A549 (cell line): ENCODE measurements around the gene CCDC18. TPM values are rescaled to one million over a fixed set of nuclear protein-coding genes. Genes with fewer than 3 reads are reported as not detected.

Source experiments
- ATAC-seq, 2 experiments: fragments of 200-7000 bp in 1 of 2; fragments of >200 bp in 1 of 2; cut with Nextera tagmentation in 1 of 2; cut with Tn5 transposase in 1 of 2; 3 replicates each; pipeline versions ENCODE4 v1.8.0 to v1.9.1; 2018 to 2020; ENCODE audit warnings: mild to moderate bottlenecking in 1 of 2, moderate library complexity in 1 of 2
- CTCF ChIA-PET: fragments of 300-600 bp; sonication (Branson Sonifier 250); formaldehyde crosslinking; extraction: SDS; loops from one replicate; lab custom pipeline; 2021; ENCODE audit warnings: antibody characterized with exemption, inconsistent platforms; lab: Yijun Ruan, JAX
- POLR2A ChIA-PET: fragments of 350-600 bp; formaldehyde crosslinking; extraction: SDS; loops from one replicate; lab custom pipeline; 2021; ENCODE audit warnings: antibody characterized with exemption, inconsistent platforms; lab: Yijun Ruan, JAX
- DNase-seq, 2 experiments: peaks; one replicate each; pipeline versions ENCODE4 v3.0.0 to v3.0.0-alpha.2; 2011 to 2016; ENCODE audit warnings: low read depth in 1 of 2, low spot score in 1 of 2
- FAIRE-seq: peaks from 2 replicates; lab custom pipeline; 2011; peaks lifted over from hg19 to GRCh38; lab: Jason Lieb, UNC
- H3K27ac ChIP-seq, 2 experiments: fragments of >200 bp; sonication (Bioruptor Twin); formaldehyde crosslinking; 3 replicates each; pipeline ENCODE4 v1.5.1; 2016 to 2017
- H3K4me1 ChIP-seq: fragments of >200 bp; sonication (Bioruptor Twin); formaldehyde crosslinking; 3 replicates; pipeline ENCODE4 v1.6.1; 2016
- H3K4me2 ChIP-seq: fragments of >200 bp; sonication (Bioruptor Twin); formaldehyde crosslinking; 3 replicates; pipeline ENCODE4 v1.6.1; 2016
- H3K4me3 ChIP-seq: fragments of >200 bp; sonication (Bioruptor Twin); formaldehyde crosslinking; 3 replicates; pipeline ENCODE4 v1.5.1; 2016
- H3K9me3 ChIP-seq: fragments of >200 bp; sonication (Bioruptor Twin); formaldehyde crosslinking; 3 replicates; pipeline ENCODE4 v1.6.1; 2016
- BHLHE40 ChIP-seq: IDR thresholded peaks from 2 replicates; pipeline ENCODE4 v1.6.1; 2012; ENCODE audit warnings: low read depth, low read length, inconsistent platforms
- CBX2 ChIP-seq: fragments of 200-600 bp; sonication (generic); IDR thresholded peaks from 2 replicates; pipeline ENCODE4 v1.6.1; 2016; ENCODE audit warnings: low read depth, mild to moderate bottlenecking, borderline replicate concordance
- CEBPB ChIP-seq, 2 experiments: fragments of >200 bp in 1 of 2; sonication (Bioruptor Twin) in 1 of 2; formaldehyde crosslinking in 1 of 2; IDR thresholded peaks; 2 replicates each; pipeline ENCODE4 v1.6.1; 2012 to 2016
- CHD2 ChIP-seq: fragments of 150-350 bp; IDR thresholded peaks from 2 replicates; pipeline ENCODE4 v1.6.1; 2014; ENCODE audit warnings: low read length; ENCODE audit not compliant: partially characterized antibody
- EP300 ChIP-seq, 2 experiments: fragments of >200 bp; sonication (Bioruptor Twin); formaldehyde crosslinking; IDR thresholded peaks; 2 replicates in 1 of 2; 3 replicates in 1 of 2; pipeline ENCODE4 v1.6.1; 2016 to 2017
- FOSB ChIP-seq: fragments of 250-450 bp; sonication (Bioruptor Pico); IDR thresholded peaks from 2 replicates; pipeline ENCODE4 v1.5.0; 2020; ENCODE audit warnings: mild to moderate bottlenecking, moderate library complexity
- FOXS1 ChIP-seq: fragments of 250-450 bp; sonication (Bioruptor Pico); IDR thresholded peaks from 2 replicates; pipeline ENCODE4 v1.5.0; 2020; ENCODE audit warnings: mild to moderate bottlenecking, moderate library complexity
- GATA3 ChIP-seq: IDR thresholded peaks from 2 replicates; pipeline ENCODE4 v1.6.1; 2012; ENCODE audit warnings: borderline replicate concordance
- KDM5A ChIP-seq: fragments of 200-600 bp; sonication (generic); IDR thresholded peaks from 2 replicates; pipeline ENCODE4 v1.6.1; 2016; ENCODE audit warnings: antibody characterized with exemption, mild to moderate bottlenecking
- MAFK ChIP-seq: fragments of 450-650 bp; IDR thresholded peaks from 2 replicates; pipeline ENCODE4 v1.6.1; 2014; ENCODE audit not compliant: partially characterized antibody
- NFE2L2 ChIP-seq: fragments of 150-350 bp; conservative IDR thresholded peaks from 2 replicates; pipeline ENCODE4 v1.6.1; 2014; ENCODE audit warnings: low read length
- RAD21 ChIP-seq, 2 experiments: fragments of >200 bp in 1 of 2; sonication (Bioruptor Twin) in 1 of 2; formaldehyde crosslinking in 1 of 2; IDR thresholded peaks in 1 of 2; conservative IDR thresholded peaks in 1 of 2; 2 replicates in 1 of 2; 3 replicates in 1 of 2; pipeline ENCODE4 v1.6.1; 2012 to 2018; ENCODE audit warnings: inconsistent platforms in 1 of 2
- RCOR1 ChIP-seq: fragments of 150-350 bp; IDR thresholded peaks from 2 replicates; pipeline ENCODE4 v1.6.1; 2014; ENCODE audit warnings: antibody characterized with exemption, low read length, low read depth
- RNF2 ChIP-seq: fragments of 200-600 bp; sonication (generic); IDR thresholded peaks from 2 replicates; pipeline ENCODE4 v1.6.1; 2016; ENCODE audit warnings: low read depth, mild to moderate bottlenecking, antibody characterized with exemption, moderate library complexity, borderline replicate concordance
- SMC3 ChIP-seq: fragments of >200 bp; sonication (Bioruptor Twin); formaldehyde crosslinking; IDR thresholded peaks from 3 replicates; pipeline ENCODE4 v1.6.1; 2018; ENCODE audit warnings: inconsistent platforms
- TP53 ChIP-seq: fragments of 250-450 bp; sonication (Bioruptor Pico); IDR thresholded peaks from 2 replicates; pipeline ENCODE4 v1.5.0; 2021; ENCODE audit warnings: mild to moderate bottlenecking, moderate library complexity
- ZC3H11A ChIP-seq: fragments of 450-650 bp; IDR thresholded peaks from 2 replicates; pipeline ENCODE4 v1.6.1; 2014; ENCODE audit warnings: antibody characterized with exemption, mild to moderate bottlenecking
- ZFP36 ChIP-seq: fragments of 450-650 bp; IDR thresholded peaks from 2 replicates; pipeline ENCODE4 v1.6.1; 2014; ENCODE audit warnings: borderline replicate concordance; ENCODE audit not compliant: partially characterized antibody
- ZSCAN20 ChIP-seq: fragments of 250-450 bp; sonication (Bioruptor Pico); IDR thresholded peaks from 2 replicates; pipeline ENCODE4 v1.8.0; 2022; ENCODE audit warnings: mild to moderate bottlenecking, moderate library complexity
- WGBS: methylation state at CpG from one replicate; pipeline ENCODE4 v1.1.6; 2017; ENCODE audit errors: missing lambda C conversion rate; 5-methylcytosine and 5-hydroxymethylcytosine counted together
- polyA plus RNA-seq, 4 experiments: library from polyadenylated mRNA; depleted of rRNA in 3 of 4; stranded (reverse); fragments of >200 nt; fragmentation: RNase III in 1 of 4; extraction: RNeasy Plus Mini Kit Qiagen cat#74134 plus additional on column Dnase treatment in 1 of 4; gene quantifications; 2 replicates in 3 of 4; 3 replicates in 1 of 4; pipeline ENCODE4 v1.2.3, GENCODE V29; 2011 to 2017
- TF ChIP-seq, protein P1 (sequence below): fragments of >200 bp; sonication (Bioruptor Twin); formaldehyde crosslinking; IDR thresholded peaks from 2 replicates; pipeline ENCODE4 v1.6.1; 2016
- TF ChIP-seq, protein P2 (sequence below): IDR thresholded peaks from 2 replicates; pipeline ENCODE4 v1.6.1; 2012
- TF ChIP-seq, protein P3 (sequence below): fragments of 450-650 bp; IDR thresholded peaks from 2 replicates; pipeline ENCODE4 v1.6.1; 2014; ENCODE audit warnings: antibody characterized with exemption
- TF ChIP-seq, protein P4 (sequence below): fragments of 250-450 bp; sonication (Bioruptor Pico); IDR thresholded peaks from 2 replicates; pipeline ENCODE4 v1.5.0; 2021; ENCODE audit warnings: mild to moderate bottlenecking, moderate library complexity, borderline replicate concordance
- TF ChIP-seq, protein P5 (sequence below): fragments of 150-350 bp; IDR thresholded peaks from 2 replicates; pipeline ENCODE4 v1.6.1; 2014; ENCODE audit warnings: low read depth, mild to moderate bottlenecking, low read length

Gene CCDC18
- polyA plus RNA-seq, 2 of the 4 experiments (the other 2 are of a cell fraction), result 9.8 to 10.0 TPM

DNA sequence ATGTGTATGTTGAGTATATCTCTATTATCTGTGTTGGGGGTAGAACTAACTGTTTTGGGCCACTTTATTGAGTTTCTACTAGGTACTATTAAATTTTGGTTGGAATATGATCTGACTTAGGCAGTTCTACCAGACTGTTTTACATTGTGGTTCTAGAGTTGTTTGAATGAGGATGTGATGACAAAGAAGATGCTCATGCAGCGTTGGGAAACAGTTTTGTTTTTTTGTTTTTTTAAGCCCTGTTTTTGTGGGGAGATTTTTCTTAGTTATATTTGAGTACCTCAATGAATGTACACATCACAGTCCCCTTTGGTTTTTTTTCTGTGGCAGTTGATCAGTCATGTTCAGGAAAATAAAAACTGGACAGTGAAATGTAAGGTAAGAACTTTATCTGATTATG lies 40.4 kb upstream of the CCDC18 start:
- WGBS, result 69% methylated on average over 1 of the region's 1 CpG
- ATAC-seq (no peak), DNase-seq (no peak), FAIRE-seq (no peak)
- POLR2A ChIA-PET, result no interaction called here
- H3K4me1 ChIP-seq, result peaks cover 7% of the 10 kb centered on the region; the same call in 1 of the 3 replicates
- H3K9me3 ChIP-seq, result no peaks in the 10 kb centered on the region
- CTCF ChIA-PET, result interaction anchor here (1.2 to 1.5 kb wide), 2 partner anchors 13 to 60 kb away, joined by 3 read pairs; no protein-coding TSS in a partner anchor
- TF ChIP-seq FOXS1 (CRISPR knock-in tag) (no peak), RCOR1 (no peak)
- TF ChIP-seq, protein P1, sequence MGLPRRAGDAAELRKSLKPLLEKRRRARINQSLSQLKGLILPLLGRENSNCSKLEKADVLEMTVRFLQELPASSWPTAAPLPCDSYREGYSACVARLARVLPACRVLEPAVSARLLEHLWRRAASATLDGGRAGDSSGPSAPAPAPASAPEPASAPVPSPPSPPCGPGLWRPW, result no peak
- no peak overlapping the region for H3K4me3 ChIP-seq
- H3K27ac ChIP-seq, result no peak overlapping the region
- no peak overlapping the region for H3K4me2 ChIP-seq

DNA sequence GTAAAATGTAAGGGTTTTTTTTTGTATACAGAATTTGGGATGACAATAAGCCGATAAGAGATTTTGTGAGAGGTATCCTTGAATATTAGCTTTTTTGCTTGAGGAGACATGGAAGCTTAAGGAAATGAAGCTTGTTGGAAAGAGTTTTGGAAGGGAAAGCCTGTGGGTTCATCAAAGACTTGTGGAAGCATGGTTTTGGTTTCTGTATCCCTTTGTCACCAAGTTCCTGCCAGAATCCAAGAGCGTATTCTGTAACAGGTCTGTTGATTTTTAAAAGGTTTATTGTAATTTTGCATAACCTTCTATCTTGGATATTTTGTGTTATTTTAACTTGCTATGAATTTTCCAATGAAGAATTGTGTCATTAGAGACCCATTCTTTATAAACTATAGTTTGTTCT lies 38.4 kb upstream of the CCDC18 start:
- ChIA-PET POLR2A (no interaction called here), CTCF (no interaction called here)
- no peak overlapping the region for H3K4me3 ChIP-seq
- ATAC-seq (no peak), DNase-seq (no peak), FAIRE-seq (no peak)
- H3K4me2 ChIP-seq, result no peak overlapping the region
- H3K27ac ChIP-seq, result no peak overlapping the region
- no peaks in the 10 kb centered on the region for H3K9me3 ChIP-seq
- WGBS, result 91% methylated on average over 2 of the region's 2 CpGs
- TF ChIP-seq CHD2 (no peak), TP53 (no peak), FOSB (CRISPR knock-in tag) (no peak), SMC3 (no peak), ZSCAN20 (CRISPR knock-in tag) (no peak), ZFP36 (no peak), ZC3H11A (no peak), RCOR1 (no peak)
- TF ChIP-seq, protein P2, sequence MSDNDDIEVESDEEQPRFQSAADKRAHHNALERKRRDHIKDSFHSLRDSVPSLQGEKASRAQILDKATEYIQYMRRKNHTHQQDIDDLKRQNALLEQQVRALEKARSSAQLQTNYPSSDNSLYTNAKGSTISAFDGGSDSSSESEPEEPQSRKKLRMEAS, result no peak
- TF ChIP-seq, protein P3, sequence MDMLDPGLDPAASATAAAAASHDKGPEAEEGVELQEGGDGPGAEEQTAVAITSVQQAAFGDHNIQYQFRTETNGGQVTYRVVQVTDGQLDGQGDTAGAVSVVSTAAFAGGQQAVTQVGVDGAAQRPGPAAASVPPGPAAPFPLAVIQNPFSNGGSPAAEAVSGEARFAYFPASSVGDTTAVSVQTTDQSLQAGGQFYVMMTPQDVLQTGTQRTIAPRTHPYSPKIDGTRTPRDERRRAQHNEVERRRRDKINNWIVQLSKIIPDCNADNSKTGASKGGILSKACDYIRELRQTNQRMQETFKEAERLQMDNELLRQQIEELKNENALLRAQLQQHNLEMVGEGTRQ, result no peak
- H3K4me1 ChIP-seq, result peaks cover 7% of the 10 kb centered on the region; the same call in 1 of the 3 replicates

DNA sequence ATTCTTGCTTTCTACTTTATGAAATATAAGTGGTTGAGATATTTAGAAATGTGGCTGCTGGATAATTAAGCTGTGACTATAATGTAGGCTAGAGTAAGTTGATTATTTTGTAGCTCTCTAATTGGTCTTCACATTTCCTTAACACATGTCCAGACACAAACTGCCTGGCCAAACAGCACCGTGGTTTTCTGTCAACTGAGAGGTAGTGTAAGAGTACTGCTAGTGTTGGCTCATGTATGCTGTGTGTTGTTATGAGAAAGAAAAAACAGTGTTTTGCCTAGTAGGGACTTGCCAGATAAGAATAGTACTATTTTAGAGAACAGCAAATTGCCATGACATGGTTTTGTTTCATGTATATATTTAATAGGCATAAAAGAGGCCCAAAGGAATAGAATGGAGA lies 37.4 kb upstream of the CCDC18 start:
- ATAC-seq, result no peak
- FAIRE-seq, result no peak
- WGBS, result 56% methylated on average over 1 of the region's 1 CpG
- no peak for DNase-seq
- ChIA-PET POLR2A (no interaction called here), CTCF (no interaction called here)
- H3K4me2 ChIP-seq, result no peak overlapping the region
- no peak overlapping the region for H3K4me3 ChIP-seq
- H3K4me1 ChIP-seq, result peaks cover under 1% of the 10 kb centered on the region; the same call in 1 of the 3 replicates
- TF ChIP-seq RAD21 (conservative IDR thresholded peaks at IDR 0.05 in 1 of 2, IDR thresholded peaks at IDR 0.05 in 1 of 2) (no peak), FOXS1 (CRISPR knock-in tag) (no peak), GATA3 (no peak), RNF2 (no peak), TP53 (no peak), MAFK (no peak), CHD2 (no peak), EP300 (IDR thresholded peaks at IDR 0.05) (no peak), CEBPB (IDR thresholded peaks at IDR 0.05) (no peak), BHLHE40 (no peak), CBX2 (no peak), KDM5A (no peak), NFE2L2 (no peak)
- TF ChIP-seq, protein P4, sequence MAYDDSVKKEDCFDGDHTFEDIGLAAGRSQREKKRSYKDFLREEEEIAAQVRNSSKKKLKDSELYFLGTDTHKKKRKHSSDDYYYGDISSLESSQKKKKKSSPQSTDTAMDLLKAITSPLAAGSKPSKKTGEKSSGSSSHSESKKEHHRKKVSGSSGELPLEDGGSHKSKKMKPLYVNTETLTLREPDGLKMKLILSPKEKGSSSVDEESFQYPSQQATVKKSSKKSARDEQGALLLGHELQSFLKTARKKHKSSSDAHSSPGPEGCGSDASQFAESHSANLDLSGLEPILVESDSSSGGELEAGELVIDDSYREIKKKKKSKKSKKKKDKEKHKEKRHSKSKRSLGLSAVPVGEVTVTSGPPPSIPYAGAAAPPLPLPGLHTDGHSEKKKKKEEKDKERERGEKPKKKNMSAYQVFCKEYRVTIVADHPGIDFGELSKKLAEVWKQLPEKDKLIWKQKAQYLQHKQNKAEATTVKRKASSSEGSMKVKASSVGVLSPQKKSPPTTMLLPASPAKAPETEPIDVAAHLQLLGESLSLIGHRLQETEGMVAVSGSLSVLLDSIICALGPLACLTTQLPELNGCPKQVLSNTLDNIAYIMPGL (CRISPR knock-in tag), result no peak
- TF ChIP-seq, protein P5, sequence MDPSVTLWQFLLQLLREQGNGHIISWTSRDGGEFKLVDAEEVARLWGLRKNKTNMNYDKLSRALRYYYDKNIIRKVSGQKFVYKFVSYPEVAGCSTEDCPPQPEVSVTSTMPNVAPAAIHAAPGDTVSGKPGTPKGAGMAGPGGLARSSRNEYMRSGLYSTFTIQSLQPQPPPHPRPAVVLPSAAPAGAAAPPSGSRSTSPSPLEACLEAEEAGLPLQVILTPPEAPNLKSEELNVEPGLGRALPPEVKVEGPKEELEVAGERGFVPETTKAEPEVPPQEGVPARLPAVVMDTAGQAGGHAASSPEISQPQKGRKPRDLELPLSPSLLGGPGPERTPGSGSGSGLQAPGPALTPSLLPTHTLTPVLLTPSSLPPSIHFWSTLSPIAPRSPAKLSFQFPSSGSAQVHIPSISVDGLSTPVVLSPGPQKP, result no peak
- TF ChIP-seq, all 56 proteins: peak for 0
- Histone ChIP-seq H3K9me3 (no peaks in the 10 kb centered on the region), H3K27ac (no peak overlapping the region)
